ENCODE data around the gene CDH18.
"Not testable (repeated sequence)": the region's sequence is repeated elsewhere in the genome, so short reads cannot be mapped to it uniquely, and the experiment has no call there.

Gene CDH18

DNA sequence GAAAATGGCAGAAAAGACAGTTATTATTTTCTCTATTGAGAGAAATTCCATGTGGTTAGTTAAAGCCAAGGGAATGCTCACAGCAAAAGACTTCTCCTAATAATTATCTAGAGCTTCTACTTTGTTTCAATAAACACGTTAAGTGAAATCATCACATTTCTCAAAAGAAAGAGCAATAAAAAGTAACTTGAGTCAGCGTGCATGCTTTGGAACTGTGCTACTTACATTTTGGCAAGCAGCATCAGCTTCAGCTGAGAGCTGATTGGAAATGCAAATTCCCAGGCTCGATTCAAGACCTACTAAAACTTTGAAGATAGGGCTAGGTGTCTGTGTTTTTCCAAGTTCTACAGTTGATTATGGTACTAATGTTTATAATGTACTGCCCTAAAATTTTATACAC, 132.1 kb downstream of the CDH18 start:
- no peak for DNase-seq

DNA sequence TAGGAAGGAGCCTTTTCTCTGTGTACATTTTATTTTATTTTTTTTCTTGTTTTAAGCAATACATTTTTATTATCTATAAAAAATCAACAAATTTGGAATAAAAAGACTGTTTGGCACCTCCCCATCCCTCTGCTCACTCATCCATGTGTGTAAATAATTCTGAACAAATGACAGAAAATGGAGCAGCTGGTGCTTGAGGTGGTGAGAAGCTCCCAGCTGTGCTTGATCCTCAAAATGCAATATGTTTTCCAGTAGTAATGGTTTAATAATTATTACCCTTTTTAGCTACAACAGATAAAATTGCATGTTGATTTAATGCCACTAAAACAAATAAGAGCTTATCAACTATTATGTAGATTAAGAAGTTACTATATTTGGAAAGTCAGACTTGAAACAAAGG, 132.5 kb downstream of the CDH18 start:
- DNase-seq = peak; percentile 72

DNA sequence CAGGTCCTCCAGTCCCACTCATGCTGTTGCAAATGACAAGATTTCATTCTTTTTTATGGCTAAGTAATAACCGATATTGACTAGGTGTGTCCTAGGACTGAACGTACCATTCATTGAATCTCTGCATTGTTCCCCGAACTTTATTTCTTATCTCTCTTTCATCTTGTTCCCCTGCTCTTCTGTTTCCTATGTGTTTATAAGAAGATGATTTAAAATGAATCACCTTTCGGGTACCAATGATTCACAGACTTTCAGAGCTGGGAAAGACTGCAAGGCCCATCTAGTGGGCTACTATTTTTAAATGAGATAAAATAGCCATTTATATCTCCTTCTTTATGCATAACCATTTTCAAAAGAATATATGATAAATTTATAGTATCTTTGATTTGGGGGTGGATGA, 133.0 kb downstream of the CDH18 start:
- DNase-seq = no peak

DNA sequence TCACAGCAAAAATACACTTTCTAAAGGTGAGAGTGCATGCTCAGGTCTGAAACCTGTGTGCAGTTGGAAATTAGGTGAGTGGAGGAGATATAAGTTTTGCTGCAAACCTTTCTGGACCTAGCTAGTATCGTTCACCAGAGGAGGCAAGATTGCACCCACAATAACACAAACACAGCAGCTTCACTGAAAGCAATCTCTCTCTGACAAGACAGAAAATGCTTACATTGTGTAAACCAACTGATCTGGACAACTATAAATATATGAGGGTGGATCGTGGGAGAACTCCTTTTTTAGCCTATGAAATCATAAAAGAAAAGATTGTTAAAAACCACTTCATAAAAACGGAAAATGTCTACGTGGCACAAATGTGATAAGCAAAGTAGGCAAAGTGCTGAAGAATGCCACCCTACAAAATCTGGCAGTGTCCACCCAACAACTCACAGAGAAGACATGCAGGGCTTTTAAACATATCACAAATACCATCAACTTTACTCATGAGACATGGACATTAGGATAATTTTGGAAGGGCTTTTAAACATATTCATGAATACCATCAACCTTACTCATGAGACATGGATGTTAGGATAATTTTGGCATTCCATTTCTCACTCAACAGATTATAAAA, 134.3 kb downstream of the CDH18 start:
- DNase-seq = no peak

DNA sequence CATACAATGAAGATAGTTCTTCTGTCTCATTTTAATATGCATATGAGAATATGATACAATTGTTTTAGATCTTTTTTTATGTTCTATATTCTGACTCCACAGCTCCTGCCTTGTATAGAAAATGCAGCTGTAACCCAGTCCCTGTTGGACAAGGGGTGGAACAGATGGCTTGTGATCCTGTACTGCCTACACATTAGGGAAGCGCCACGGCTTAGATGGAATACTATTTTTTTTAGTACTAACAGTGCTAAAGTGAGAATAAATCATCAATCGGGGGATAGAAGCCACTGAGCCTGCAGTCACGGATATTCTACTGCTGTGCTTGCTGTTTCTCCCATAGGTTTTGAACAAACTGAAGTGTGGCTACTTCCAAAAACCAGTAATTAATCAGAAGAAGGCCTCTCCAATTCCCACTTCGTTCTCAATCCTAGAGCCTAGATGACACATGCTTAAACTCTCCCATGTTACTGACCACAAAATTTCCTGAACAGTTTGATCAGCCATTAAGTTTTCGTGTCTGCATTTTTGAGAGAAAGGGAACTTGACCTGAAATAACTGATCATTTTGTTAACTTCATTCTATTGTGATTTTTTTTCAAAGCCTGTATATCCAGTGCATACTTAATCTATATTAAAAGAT, 150.3 kb downstream of the CDH18 start:
- DNase-seq = no peak

DNA sequence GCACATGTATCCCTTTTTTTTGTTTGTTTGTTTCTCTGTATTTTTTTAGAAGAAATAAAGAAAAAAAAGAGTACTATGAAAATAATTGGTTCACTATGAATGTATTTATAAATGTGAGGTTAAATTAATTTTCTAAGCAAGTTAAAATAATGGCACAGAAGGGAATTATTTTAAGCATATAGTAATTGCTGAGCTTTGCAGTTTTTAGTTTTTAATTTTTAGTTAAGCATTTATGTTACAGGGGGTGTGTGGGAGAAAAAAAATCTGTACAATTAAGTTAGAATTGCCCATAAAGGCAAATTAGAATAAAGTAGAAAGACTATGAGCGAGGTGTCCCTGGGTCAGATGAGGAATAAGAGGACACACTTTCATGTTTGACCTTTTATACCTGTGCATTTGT, 152.6 kb downstream of the CDH18 start:
- no peak for DNase-seq

DNA sequence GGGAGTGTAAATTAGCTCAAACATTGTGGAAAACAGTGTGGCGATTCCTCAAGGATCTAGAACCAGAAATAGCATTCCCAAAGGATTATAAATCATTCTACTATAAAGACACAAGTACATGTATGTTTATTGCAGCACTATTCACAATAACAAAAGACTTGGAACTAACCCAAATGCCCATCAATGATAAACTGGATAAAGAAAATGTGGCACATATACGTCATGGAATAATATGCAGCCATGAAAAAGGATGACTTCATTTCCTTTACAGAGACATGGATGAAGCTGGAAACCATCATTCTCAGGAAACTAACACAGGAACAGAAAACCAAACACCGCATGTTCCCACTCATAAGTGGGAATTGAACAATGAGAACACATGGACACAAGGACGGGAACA, 175.3 kb downstream of the CDH18 start:
- DNase-seq = not testable (repeated sequence)

DNA sequence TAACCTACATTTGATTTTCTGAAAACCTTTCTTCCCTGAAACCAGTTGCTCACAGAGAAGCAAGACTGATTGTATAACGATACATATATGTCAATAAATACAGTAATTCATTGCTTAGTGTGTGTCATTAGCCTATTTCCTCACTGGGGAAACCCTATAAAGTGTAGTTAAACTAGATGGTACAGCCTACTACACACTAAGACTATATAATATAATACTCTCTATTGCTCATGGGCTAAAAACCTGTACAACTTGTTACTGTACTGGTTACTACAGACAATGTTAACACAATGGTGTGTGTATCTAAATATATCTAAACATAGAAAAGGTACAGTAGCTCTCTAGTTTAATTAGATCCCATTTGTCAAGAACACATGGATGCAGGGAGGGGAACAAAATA, 181.2 kb downstream of the CDH18 start:
- no peak for DNase-seq

DNA sequence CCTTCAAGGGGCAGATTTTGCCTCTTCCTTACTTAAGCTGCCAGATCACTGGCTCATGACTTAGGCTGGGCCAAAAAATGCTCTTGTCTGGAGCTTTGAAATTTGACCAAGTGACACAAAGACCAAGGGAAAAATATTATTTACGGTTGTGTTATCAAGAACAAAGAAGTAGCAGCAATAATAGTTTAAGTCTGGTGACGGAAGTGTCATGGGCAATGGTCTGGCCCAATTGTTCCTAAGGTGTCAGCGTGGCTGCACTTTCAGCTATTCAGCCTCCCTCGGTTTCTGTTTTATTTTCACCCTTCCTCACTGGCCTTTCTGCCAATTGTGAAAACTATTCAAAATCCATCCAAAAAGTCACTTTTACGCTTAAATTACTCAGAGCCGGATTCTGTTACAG, 185.3 kb downstream of the CDH18 start:
- no peak for DNase-seq

DNA sequence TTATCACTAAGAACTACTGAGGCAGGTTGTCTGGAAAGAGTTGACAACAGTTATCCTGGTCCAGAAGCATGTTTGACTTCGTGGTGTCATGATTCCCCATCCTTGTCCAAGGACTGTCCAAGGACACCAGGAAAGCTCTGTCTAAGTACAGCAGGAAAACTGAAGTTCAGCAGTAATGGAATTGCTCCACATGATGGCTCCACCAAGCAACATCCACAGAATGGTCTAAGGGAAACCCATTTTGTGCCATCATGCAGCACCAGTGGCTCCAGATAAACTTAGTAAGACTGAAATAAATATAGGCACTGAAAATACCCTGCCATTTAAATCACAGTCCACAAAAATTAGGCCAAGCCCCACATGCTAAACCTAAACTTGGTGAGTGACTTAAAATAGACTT, 192.8 kb downstream of the CDH18 start:
- peak; percentile 62 for DNase-seq

DNA sequence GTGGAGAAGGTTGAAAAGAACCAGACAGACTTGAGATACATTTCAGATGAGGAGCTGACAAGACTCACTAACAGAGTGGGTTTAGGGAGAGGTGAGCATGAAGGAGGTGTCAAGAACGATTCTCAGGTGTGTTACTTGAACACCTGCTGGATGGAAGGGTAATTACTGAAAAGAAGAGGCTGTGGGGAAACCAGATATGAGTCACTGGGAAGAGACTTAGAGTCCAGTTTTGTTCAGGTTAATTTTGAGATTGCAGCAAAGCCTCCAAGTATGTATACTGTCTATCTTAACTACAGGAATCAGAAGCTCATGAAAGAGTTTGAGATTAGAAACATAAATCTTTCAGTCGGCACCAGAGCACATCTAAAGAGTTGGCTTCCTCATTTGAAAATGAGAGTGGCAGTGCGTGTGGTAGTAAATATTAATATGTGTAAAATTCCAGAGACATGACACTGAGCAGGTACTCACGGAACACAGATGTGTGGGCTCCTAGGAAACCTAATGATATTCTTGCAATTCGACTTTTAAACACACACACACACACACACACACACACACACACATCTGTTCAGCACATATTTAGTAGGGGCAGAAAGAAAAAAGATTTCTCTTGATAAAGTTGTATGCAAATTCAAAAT, 197.1 kb downstream of the CDH18 start:
- DNase-seq = peak; percentile 43

DNA sequence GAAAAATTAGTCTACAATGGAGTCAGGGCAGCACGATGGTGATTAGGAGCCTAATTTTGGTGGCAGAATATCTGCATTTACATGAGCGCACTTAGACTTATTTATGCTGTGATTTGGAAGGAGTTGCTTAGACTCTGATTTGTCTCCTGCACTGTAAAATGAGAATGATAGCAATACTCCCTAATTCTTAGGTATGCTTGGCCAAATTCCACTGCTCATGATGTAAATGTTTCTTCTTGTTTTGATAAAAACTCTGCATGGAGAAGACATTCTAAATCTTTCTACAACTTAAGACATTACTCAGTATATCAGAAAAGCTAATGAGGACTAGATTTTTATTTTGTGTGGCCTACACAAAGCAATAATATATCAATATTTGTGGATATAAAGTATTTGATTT, 205.4 kb downstream of the CDH18 start:
- no peak for DNase-seq

DNA sequence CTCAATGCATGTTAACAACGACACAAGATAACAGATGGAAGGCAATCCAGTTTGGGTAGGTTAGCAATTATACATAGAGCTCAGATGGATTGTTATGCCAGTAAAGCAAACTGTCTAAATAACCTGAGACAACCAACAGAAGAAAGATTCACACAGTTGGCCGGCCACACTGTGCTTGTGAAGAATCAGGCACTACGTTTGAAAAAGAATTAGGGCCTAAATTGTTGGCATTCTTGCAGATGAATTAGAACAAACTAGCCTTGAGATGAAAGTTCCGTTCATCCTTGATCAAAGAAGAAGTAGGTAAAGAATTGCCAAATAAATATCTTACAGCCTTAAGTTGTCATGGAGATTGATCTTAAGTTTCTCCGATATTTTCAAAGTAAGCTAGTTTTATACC, 210.6 kb downstream of the CDH18 start:
- DNase-seq = no peak

DNA sequence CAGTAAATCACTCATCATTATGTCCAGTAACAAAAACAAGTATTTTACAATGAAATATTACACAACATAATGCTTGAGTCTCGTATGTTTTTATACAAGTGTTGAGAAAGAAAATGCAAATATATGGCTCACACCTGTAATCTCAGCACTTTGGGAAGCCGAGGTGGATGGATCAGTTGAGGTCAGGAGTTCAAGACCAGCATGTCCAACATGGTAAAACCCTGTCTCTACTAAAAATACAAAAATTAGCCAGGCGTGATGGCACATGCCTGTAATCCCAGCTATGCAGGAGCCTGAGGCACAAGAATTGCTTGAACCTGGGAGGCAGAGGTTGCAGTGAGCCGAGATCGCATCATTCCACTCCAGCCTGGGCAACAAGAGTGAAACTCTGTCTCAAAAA, 211.1 kb downstream of the CDH18 start:
- not testable (repeated sequence) for DNase-seq

DNA sequence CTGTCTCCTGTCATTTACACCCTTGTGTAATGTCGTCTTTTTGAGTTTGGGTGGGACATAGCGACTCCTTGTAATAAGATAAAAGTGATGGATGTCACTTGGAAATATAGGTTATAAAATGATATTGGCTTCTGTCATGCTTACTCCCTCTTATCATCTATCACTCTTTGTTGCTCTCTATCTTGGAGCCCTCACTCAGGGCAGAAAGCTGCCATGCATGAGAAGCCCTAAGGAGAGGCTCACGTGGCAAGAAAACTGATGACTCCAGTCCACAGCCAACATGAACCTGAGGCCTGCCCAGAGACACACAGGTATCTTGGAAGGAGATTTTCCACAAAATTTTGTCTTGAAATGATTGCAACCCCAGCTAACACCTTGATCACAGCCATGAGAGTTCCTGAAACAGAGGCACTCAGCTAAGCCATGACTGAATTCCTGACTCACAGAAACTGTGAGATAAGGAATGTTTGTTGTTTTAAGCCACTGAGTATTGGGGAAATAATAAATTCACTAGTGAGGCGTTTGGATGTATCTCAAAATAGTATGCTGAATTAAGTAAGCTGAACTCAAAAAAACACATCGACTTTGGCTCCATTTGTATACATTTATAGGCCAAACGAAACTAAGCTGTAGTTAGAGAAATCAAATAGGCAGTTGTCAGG, 216.7 kb downstream of the CDH18 start:
- no peak for DNase-seq

DNA sequence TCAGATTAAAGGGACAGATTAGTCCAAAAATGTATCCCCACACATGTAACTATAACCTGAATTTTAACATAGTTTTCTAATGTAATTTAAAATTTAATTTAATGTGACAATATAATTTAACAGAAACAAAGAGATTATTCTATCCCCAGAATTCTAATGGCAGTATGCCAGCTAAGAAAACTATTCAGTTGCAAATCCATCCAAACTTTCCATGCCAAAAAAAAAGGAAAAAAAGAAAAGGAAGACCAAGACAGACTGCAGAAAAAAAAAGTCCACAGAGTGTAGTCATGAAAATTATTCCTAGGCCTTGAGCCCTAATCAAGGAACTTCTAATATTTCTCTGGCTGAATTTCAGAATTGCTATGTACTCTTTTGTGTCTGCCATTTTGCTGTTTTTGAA, 217.6 kb downstream of the CDH18 start:
- no peak for DNase-seq

DNA sequence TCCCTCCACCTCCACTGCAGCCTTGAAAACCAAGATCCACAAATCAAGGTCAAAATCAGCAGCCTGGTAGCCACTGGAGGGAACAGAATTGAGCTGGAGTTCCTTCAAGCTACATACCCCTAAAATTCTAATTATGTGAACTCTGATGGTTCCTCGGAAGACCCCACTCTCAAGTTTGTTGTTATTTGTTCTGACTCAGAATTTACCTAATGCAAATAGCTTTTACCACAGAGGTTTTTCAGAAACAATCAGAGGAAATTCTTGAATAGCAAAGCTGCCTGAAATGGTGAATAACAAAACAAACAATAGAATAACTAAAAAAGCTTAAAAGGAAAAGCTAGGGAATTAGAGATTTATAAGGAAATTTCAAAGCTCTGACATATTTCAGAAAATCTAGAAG, 220.0 kb downstream of the CDH18 start:
- DNase-seq = no peak

DNA sequence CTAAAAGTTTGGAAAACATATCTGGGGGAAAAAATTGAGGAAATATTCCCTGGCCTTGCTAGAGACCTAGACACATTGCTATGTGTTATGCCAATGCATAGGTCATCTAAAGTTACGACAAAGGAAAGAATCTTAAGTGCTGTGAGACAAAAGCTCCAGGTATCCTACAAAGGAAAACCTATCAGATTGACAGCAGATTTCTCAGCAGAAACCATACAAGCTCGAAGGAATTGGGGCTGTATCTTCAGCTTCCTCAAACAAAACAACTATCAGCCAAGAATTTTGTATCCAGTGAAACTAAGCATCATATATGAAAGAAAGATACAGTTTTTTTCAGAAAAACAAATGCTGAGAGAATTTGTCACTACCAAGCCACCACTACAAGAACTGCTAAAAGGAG, 234.4 kb downstream of the CDH18 start:
- no peak for DNase-seq

DNA sequence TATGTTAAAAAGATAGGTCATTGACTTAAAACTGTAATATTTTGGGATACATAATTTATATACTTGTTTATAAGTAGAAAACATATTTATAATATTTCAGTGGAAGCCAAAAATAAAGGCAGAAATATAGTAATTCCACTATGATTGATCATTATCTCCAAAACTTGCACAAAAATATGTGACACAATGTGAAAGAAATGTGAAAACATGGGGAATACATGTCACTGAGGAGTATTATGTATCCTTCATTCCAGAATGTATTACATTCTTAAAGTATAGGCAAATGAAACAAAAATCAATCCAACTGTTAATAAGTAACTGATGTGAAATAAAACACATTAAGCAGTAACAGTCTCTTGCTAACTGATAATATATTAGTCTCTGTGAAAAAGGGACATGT, 236.7 kb downstream of the CDH18 start:
- DNase-seq = no peak

DNA sequence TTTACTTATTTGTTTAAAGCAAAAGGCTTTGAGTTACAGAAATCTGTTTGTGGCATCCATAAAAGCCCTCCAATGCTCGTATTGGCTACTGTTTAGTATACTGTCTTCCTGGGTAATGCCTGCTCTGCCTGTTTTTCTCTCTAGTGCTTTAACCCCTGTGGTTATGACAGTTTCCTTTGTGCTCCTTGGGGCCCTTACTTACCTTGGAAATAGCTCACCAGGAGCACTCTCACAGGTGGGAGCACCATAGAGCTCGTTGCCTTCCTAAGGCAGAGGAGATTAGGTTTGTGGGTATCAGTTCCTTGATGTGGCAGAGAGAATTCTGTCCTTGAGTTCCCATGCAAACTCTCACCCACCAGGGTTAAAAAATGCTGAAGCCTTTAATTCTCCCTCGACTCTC, 242.8 kb downstream of the CDH18 start:
- no peak for DNase-seq

DNA sequence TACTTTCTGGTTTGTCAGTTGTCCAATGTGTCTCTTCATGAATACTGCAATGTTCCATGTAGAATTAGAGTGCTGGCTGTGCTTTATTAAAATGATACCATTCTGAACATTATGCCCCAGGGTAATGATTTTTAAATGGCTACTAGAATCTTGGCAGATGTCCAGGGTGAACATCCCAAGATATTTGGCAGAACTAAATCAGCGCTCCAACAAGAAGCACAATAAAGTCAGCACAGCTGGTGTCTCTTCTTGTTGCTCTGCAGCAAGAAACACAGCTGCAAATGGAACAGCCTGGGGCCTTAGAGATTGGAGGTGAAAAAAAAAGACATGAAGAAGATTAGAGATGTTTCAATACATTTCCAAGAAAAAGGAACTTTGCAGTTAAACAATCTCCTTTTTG, 248.3 kb downstream of the CDH18 start:
- no peak for DNase-seq

DNA sequence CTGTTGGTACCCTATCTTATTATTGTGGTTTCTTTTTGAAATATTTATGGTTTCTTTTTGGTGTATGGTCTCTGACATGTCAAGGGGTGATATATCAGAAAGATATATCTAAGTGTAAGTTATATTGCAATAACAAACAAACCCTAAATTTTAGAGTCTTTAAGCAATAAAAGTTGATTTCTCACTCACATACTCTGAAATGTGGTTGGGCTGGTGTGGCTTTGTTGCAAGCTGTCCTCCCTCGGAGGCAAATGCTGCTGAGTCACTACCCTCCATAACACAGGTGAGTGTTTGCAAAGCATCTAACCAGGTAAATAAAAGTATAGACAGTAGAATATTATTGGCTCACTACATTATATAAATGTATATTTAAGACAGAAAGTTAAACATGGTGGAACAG, 253.2 kb downstream of the CDH18 start:
- peak; percentile 89 for DNase-seq

DNA sequence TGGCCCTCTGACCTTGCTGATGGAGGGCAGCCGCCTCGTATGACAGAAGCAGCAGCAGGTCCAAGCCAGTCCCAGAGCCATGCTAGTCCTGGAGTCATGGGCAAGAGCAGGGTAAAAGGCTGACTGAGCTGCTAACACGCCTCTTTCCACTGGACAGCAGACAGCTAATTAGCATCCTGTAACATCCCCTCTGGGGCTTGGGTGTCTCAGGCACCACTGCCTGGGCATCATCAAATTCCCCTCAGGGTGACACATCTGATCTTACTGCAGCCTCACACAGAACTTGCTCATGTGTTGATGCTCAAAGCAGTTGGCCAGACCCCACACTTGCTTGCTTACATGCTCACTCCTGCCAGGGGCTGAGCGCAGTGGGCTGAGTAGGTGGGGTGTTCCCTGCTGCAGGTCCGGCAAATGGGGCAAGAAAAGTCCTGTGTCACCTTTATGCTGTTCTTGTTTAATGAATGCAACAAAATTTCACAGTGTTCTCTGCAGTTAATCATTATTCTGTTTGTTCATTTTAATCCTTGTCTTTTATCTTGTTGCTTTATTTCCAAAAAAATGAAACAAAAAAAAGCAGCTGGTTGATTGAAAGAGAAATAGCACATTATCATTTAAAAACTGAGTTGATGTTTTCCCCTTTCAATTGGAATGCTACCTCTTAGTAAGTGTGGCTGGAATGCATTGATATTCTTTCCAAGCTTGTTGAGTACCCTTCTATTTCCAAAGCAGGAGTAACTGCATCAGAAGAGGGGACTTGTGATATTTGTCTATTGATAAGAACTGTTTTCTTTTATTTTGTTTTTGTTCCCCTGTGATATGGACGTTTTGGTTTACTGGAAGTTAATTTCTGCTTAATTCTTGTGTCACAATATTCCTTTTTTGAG, 254.1 kb downstream of the CDH18 start:
- DNase-seq = peak; percentile 18

All from DMS53 (cell line).